DOHH2 (cell line): ENCODE results near the gene TESK1.
A peak's percentile ranks its signal among the peaks of the same experiment; 100 is the strongest.
"Not testable (repeated sequence)": the region's sequence is repeated elsewhere in the genome, so short reads cannot be mapped to it uniquely, and the experiment has no call there.

Source experiments
- H3F3A ChIP-seq: fragments of 200-600 bp; sonication (generic), shearing (Covaris generic); 2 replicates; pipeline ENCODE4 v1.6.0; 2016; ENCODE audit warnings: antibody characterized with exemption, mild to moderate bottlenecking; ENCODE audit not compliant: control insufficient read depth, insufficient read depth
- H3K27ac ChIP-seq: fragments of 200-600 bp; sonication (generic); 2 replicates; pipeline ENCODE4 v1.5.1; 2014; ENCODE audit warnings: low read depth, mild to moderate bottlenecking, low read length, moderate library complexity
- H3K27me3 ChIP-seq: fragments of 200-600 bp; sonication (generic); 2 replicates; pipeline ENCODE4 v1.6.1; 2014; ENCODE audit warnings: mild to moderate bottlenecking, low read length, mixed read lengths; ENCODE audit not compliant: control insufficient read depth
- H3K36me3 ChIP-seq: fragments of 200-600 bp; sonication (generic); 2 replicates; pipeline ENCODE4 v1.6.1; 2014; ENCODE audit warnings: mild to moderate bottlenecking, low read length, moderate library complexity, mixed read lengths; ENCODE audit not compliant: control insufficient read depth
- H3K4me1 ChIP-seq: fragments of 200-600 bp; sonication (generic); 2 replicates; pipeline ENCODE4 v1.6.1; 2014; ENCODE audit warnings: mild to moderate bottlenecking, low read length, mixed read lengths; ENCODE audit not compliant: control insufficient read depth
- H3K4me2 ChIP-seq: fragments of 200-600 bp; sonication (generic); 2 replicates; pipeline ENCODE4 v1.6.0; 2014; ENCODE audit warnings: mild to moderate bottlenecking, low read length, moderate library complexity
- H3K4me3 ChIP-seq: fragments of 200-600 bp; sonication (generic); 2 replicates; pipeline ENCODE4 v1.5.1; 2014; ENCODE audit warnings: mild to moderate bottlenecking, low read length, mixed read lengths
- H3K79me2 ChIP-seq: fragments of 200-600 bp; sonication (generic); 2 replicates; pipeline ENCODE4 v1.6.1; 2014; ENCODE audit warnings: mild to moderate bottlenecking, low read length, mixed read lengths; ENCODE audit not compliant: control insufficient read depth
- H3K9me2 ChIP-seq: fragments of 200-600 bp; sonication (generic); replicated peaks from 2 replicates; pipeline ENCODE4 v1.6.1; 2014; ENCODE audit warnings: mild to moderate bottlenecking, low read length, mixed read lengths; ENCODE audit not compliant: control insufficient read depth
- H3K9me3 ChIP-seq: fragments of 200-600 bp; sonication (generic); 2 replicates; pipeline ENCODE4 v1.6.1; 2014; ENCODE audit warnings: antibody characterized with exemption, low read length, mixed read lengths; ENCODE audit not compliant: control insufficient read depth, insufficient read depth
- H4K20me1 ChIP-seq: fragments of 200-600 bp; sonication (generic); 2 replicates; pipeline ENCODE4 v1.6.0; 2014; ENCODE audit warnings: low read depth, mild to moderate bottlenecking, antibody characterized with exemption, low read length, moderate library complexity; ENCODE audit not compliant: control insufficient read depth, insufficient read depth
- EZH2phosphoT487 ChIP-seq: fragments of 200-600 bp; sonication (generic); IDR thresholded peaks from 2 replicates; pipeline ENCODE4 v1.6.1; 2017; ENCODE audit warnings: borderline replicate concordance, mild to moderate bottlenecking, antibody characterized with exemption, low read length, moderate library complexity, mixed read lengths
- TF ChIP-seq, protein P1 (sequence below): fragments of 200-600 bp; sonication (generic); IDR thresholded peaks from one replicate; pipeline ENCODE4 v1.5.1; 2014; ENCODE audit warnings: antibody characterized with exemption, mild to moderate bottlenecking, low read depth, low read length; ENCODE audit not compliant: poor library complexity, severe bottlenecking

The TESK1 gene

GRCh38 chr9:35611230-35611797, 6.3 kb downstream of the TESK1 start:
- H3K27me3 ChIP-seq, result no peaks in the 10 kb centered on the region
- peaks cover 35% of the 10 kb centered on the region for H3K36me3 ChIP-seq
- H3K4me3 ChIP-seq, result no peak overlapping the region
- peaks cover 16% of the 10 kb centered on the region for H3K4me1 ChIP-seq
- TF ChIP-seq, protein P1, sequence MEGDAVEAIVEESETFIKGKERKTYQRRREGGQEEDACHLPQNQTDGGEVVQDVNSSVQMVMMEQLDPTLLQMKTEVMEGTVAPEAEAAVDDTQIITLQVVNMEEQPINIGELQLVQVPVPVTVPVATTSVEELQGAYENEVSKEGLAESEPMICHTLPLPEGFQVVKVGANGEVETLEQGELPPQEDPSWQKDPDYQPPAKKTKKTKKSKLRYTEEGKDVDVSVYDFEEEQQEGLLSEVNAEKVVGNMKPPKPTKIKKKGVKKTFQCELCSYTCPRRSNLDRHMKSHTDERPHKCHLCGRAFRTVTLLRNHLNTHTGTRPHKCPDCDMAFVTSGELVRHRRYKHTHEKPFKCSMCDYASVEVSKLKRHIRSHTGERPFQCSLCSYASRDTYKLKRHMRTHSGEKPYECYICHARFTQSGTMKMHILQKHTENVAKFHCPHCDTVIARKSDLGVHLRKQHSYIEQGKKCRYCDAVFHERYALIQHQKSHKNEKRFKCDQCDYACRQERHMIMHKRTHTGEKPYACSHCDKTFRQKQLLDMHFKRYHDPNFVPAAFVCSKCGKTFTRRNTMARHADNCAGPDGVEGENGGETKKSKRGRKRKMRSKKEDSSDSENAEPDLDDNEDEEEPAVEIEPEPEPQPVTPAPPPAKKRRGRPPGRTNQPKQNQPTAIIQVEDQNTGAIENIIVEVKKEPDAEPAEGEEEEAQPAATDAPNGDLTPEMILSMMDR, result peak; percentile 76
- TF ChIP-seq EZH2phosphoT487, result no peak
- no peaks in the 10 kb centered on the region for H3K9me2 ChIP-seq
- H3K9me3 ChIP-seq, result no peaks in the 10 kb centered on the region
- H3K27ac ChIP-seq, result no peak overlapping the region
- peaks cover 7% of the 10 kb centered on the region for H3K79me2 ChIP-seq
- no peak overlapping the region for H3K4me2 ChIP-seq
- no peaks in the 10 kb centered on the region for H4K20me1 ChIP-seq
- H3F3A ChIP-seq, result peaks cover 4% of the 10 kb centered on the region

DNA sequence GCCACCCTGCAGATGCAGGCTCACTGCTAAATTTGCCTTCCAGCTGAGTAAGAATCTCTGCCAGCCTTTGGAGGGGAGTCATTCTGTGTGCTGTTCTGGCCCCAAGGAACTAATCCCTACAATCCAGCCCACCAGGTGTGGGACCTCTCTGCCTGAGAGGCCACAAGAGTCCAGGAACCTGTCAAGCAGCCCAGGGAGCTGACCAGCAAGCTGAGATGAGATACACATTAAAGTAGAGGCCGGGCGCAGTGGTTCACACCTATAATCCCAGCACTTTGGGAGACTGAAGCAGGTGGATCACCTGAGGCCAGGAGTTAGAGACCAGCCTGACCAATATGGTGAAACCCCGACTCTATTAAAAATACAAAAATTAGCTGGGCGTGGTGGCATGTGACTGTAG, 7.0 kb downstream of the TESK1 start:
- not testable (repeated sequence) for H3K27ac ChIP-seq, H3K27me3 ChIP-seq, H3K4me2 ChIP-seq, H3K4me3 ChIP-seq, H4K20me1 ChIP-seq, H3K9me2 ChIP-seq, H3F3A ChIP-seq, H3K79me2 ChIP-seq, H3K9me3 ChIP-seq
- peaks cover 30% of the 10 kb centered on the region for H3K36me3 ChIP-seq
- peaks cover 16% of the 10 kb centered on the region for H3K4me1 ChIP-seq

GRCh38 chr9:35612843-35613242, 7.8 kb downstream of the TESK1 start:
- Histone ChIP-seq H3K9me2 (no peaks in the 10 kb centered on the region), H3K27me3 (no peaks in the 10 kb centered on the region), H3K79me2 (no peaks in the 10 kb centered on the region), H3K9me3 (no peaks in the 10 kb centered on the region), H3F3A (peaks cover 8% of the 10 kb centered on the region), H3K4me3 (no peak overlapping the region), H4K20me1 (no peaks in the 10 kb centered on the region), H3K36me3 (peaks cover 28% of the 10 kb centered on the region), H3K4me1 (peaks cover 24% of the 10 kb centered on the region), H3K4me2 (no peak overlapping the region), H3K27ac (no peak overlapping the region)
- TF ChIP-seq EZH2phosphoT487, result no peak
- TF ChIP-seq, protein P1, result no peak

- no peaks in the 10 kb centered on the region for H3K9me3 ChIP-seq
These were observed 11.1 kb downstream of the TESK1 start for GRCh38 chr9:35615981-35616680.

More at GRCh38 chr9:35615981-35616680, 11.1 kb downstream of the TESK1 start:
- H3K4me1 ChIP-seq, result peaks cover 56% of the 10 kb centered on the region
- H4K20me1 ChIP-seq, result no peaks in the 10 kb centered on the region
- H3K27ac ChIP-seq, result no peak overlapping the region
- no peaks in the 10 kb centered on the region for H3K79me2 ChIP-seq
- H3F3A ChIP-seq, result peaks cover 28% of the 10 kb centered on the region
- H3K36me3 ChIP-seq, result 0 out of 2 replicates have a peak, but pooled peaks cover 5% of the 10 kb centered on the region
- TF ChIP-seq, protein P1, result no peak
- no peak for TF ChIP-seq EZH2phosphoT487
- peak overlapping the region; percentile 72; the same call in 1 of the 2 replicates for H3K4me3 ChIP-seq
- peak overlapping the region; percentile 99 for H3K4me2 ChIP-seq
- no peaks in the 10 kb centered on the region for H3K27me3 ChIP-seq
- H3K9me2 ChIP-seq, result no peaks in the 10 kb centered on the region
